HG03196 (cell line): ENCODE results near the gene ZSCAN2.
"Not testable (repeated sequence)": the region's sequence is repeated elsewhere in the genome, so short reads cannot be mapped to it uniquely, and the experiment has no call there.

Experiments
- ATAC-seq: cut with Tn5 transposase; IDR thresholded peaks from one replicate; pipeline ENCODE4 v1.9.1; 2021; ENCODE audit not compliant: unreplicated experiment

ZSCAN2 gene

DNA sequence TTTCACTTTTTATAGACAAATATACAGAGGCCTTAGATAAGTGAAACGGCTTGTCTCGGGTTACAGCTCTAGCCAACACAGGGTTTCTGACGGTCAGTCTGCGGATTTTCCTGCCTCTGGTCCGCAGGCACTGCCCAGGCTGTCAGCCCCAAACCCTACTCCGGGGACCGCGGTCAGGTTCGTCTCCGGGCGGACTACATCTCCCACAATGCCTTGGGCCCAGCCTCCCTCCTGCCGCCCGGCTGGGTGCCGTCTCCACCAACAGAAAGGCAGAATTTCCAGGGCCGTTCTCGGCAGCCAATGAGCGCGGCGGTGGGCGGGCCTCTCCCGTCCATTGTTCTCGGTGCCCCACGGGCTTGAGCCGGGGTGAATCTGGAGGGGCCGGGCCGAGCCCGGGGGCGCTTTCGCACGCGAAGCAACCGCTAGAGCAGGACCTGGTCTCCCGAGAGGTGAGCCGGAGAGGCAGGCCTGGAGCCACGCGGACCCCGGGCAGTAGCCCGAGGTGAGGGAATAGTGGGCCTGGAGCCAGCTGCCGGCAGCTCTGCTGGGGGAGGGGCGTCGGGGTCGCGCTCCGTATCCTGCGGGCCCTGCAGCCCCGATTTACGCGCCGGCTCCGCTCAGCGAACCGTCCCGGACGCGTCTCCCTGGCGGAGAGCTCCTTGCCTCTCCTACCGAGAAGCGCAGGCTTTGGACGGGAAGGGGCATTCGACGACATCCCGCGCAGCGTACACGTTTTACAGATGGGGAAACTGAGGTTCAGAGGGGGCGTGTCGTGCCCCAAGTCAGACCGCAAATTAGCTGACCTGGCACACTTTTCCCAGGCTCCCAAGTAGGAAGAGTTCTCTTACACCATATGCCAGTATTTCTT is at the start of gene ZSCAN2:
ZSCAN2 (plus strand) TSS at position 323 of the 868 bp plus-strand sequence. CDS start 2,919 bp downstream, outside the sequence.
- peak; percentile 93 for ATAC-seq

DNA sequence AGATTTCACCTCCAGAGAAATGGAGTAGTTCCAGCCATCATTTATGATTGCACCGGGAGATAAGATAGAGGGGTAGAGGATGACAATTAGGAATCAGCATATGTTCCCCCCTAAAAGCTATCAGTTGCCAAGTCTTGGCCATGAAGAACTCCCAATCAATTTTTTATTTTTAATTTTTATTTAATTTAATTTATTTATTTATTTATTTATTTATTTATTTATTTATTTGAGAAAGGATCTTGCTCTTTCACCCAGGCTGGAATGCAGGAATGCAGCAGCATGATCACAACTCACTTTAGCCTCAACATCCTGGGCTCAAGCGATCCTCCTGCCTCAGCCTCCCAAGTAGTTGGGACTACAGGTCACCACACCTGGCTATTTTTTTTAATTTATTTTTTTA is 49.2 kb upstream of the ZSCAN2 start:
- ATAC-seq: not testable (repeated sequence)

- ATAC-seq: no peak
Measured at GRCh38 chr15:84552896-84553295, 47.9 kb upstream of the ZSCAN2 start.

- not testable (repeated sequence) for ATAC-seq
Measured at GRCh38 chr15:84556690-84557089, 44.1 kb upstream of the ZSCAN2 start.

- ATAC-seq: not testable (repeated sequence)
Measured at GRCh38 chr15:84568021-84568420, 32.8 kb upstream of the ZSCAN2 start.

GRCh38 chr15:84570164-84570735 is 30.6 kb upstream of the ZSCAN2 start:
- no peak for ATAC-seq

DNA sequence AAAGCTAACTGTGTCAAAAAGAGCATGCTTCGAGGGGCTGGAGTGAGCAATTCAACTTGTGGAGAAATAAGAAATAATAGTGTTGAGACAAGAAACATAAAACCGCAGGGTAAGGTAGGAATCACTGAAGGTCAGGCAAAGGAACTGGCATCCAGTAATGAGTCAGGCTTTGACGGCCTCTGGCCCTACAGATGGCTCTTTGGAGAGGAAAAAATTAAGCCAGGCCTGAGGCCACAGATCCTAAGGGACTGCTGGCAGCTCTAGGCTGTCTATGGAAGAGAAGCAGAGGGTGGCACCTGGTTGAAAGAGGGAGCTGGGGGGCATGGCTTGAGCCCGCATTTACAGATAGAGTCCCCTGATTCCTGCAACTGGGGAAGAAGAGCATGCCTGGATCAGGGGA is 28.6 kb upstream of the ZSCAN2 start:
- no peak for ATAC-seq

- ATAC-seq: no peak
Measured at GRCh38 chr15:84575493-84575892, 25.3 kb upstream of the ZSCAN2 start.

GRCh38 chr15:84577891-84578290 is 22.9 kb upstream of the ZSCAN2 start:
- ATAC-seq: not testable (repeated sequence)

GRCh38 chr15:84579261-84579721 is 21.5 kb upstream of the ZSCAN2 start:
- ATAC-seq: not testable (repeated sequence)

DNA sequence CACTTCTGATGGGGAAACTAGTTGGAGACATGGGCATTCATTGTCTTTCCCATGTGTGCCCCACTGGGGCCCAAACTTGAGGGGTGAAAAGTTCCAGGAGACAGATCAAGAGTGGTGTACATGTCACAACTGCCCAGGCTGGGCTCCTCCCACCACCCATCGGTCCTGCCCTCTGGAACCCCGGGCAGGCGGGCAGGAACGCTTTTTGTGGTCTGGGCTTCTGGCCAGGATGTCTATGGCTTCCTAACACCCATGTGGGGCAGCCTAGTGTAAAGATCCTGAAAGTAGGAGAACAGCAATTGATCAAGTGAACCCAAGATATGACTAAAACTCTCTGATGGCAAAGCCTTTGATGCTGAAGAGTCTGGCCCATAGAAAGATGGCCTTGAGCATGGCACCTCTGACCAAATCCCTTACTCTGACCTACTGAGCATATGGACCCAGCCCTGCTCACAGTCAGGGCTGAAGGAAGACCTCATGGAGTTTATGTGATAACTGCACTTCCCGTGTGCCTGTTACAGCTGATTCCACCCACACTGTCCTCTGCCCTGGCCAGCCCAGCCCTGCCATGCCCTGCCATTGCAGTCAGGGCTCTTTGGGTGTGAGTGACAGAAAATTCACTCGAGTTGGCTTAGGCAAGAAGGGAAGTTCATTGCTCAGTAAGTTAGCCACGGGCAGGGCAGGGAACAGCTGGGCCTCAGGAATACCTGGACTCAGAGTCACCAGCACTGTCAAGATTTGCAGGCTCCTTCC is 19.0 kb upstream of the ZSCAN2 start:
- ATAC-seq: not testable (repeated sequence)

DNA sequence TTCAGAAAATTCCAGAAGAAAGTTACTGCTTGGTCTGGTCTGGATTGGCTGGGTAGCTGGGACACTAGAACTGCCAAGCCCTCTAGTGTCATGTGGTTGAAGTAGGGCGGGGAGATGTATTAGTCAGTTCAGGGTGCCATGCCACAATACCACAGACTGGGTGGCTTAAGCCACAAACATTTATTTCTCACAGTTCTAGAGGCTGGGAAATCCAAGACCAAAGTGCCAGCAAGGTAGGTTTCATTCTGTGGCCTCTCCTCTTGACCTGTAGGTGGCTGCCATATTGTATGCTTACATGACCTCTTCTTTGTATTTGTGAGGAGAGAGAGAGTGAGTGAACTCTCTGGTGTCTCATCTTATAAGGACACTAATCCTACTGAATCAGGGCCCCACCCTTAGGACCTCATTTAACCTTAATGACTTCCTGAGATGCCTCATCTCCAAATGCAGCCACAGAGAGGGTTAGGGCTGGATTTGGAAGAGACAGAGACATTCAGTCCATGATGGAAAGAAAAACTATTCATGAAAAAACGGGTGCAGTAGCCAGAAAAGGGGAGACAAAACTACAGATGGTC is 18.1 kb upstream of the ZSCAN2 start:
- no peak for ATAC-seq

- ATAC-seq: not testable (repeated sequence)
Measured at GRCh38 chr15:84583921-84584320, 16.9 kb upstream of the ZSCAN2 start.

DNA sequence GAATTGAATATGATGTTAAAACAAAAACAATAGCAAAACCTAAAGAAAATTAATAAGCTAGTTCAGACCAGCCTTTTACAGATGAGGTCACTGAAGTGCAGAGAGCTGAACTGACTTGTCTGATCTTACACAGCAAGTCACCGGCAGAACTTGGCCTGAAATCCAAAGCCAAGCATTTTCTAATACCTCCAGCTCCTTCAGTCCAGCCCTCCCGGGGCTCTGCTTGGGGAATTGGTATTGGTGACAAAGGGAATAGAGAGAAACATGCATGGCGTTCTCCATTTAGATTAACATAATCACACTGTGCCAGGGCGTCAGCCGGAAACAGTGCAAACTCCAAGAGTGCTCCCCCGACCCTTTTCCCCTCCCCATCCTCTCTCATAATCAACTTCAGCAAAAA is 14.1 kb upstream of the ZSCAN2 start:
- ATAC-seq: no peak

- peak; percentile 98 for ATAC-seq
Measured at GRCh38 chr15:84588053-84588874, 12.5 kb upstream of the ZSCAN2 start.

- ATAC-seq: no peak
Measured at GRCh38 chr15:84590406-84590805, 10.4 kb upstream of the ZSCAN2 start.

DNA sequence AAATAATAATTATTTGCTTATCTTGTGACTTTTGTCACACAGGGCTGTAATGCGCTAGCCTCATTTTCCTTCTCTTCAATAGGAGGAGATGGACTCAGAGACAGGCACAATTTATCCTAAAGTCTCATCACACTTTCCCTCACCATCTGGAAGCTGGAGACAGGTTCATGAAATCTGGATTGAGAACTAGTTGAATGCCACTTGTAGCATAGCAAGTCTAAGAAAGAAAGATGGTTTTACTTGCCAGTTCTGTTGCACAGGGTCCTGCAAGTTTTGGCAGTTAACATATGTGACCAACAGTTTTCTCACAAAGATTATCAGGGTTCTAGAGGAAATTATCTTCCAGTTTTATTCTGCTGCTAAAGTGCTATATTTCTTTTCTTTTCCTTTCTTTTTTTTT is 9.0 kb upstream of the ZSCAN2 start:
- no peak for ATAC-seq

GRCh38 chr15:84594617-84595290 is 6.1 kb upstream of the ZSCAN2 start:
- ATAC-seq: no peak

DNA sequence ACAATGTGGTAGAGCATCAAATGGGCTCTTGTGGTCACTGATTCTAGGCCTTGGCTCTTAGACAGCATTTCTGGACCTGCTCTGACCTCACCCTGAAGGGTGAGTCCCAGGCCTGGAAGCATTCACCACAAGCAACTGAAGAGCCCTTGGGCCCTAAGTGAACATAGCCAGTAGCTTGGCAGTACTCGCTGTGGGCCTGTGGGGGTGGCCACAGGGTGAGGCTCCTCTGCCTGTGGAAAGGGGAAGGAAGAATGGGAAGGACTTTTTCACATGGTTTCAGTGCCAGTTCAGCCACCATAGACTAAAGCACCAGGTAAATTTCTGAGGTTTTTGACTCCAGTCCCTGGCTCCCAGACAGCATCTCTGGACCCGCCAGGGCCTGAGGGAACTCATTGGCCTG is 5.1 kb upstream of the ZSCAN2 start:
- ATAC-seq: no peak

GRCh38 chr15:84597296-84597695 is 3.5 kb upstream of the ZSCAN2 start:
- ATAC-seq: no peak
